Measurements from ENCODE around the gene MPHOSPH9. TPM values are rescaled to one million over a fixed set of nuclear protein-coding genes. Genes with fewer than 3 reads are reported as not detected.

The MPHOSPH9 gene
- total and polyA plus RNA-seq, 2 donors (not counting 3 experiments of a cell fraction or from before 2014, with no cell fraction given) = 7.8 to 42.4 TPM

GRCh38 chr12:123187637-123188036 is 45.3 kb downstream of the MPHOSPH9 start:
- H3K27ac ChIP-seq (ENCODE audit: insufficient read depth, low read depth, low read length) = no peak overlapping the region
- H3K9me1 ChIP-seq (replicated peaks; ENCODE audit: control insufficient read depth, extremely low read depth, insufficient read depth, low read length) = no peaks in the 10 kb centered on the region
- intact Hi-C loops (cut with micrococcal nuclease) (no loop called here), dilution Hi-C loops (cut with MboI; ENCODE audit: extremely low pct_ligation_motif_present, low sequenced_read_pairs) (no loop called here)
- H3K9ac ChIP-seq (replicated peaks; ENCODE audit: extremely low read depth, insufficient read depth, low read length) = no peak overlapping the region
- H4K20me1 ChIP-seq (replicated peaks; ENCODE audit: control insufficient read depth, extremely low read depth, insufficient read depth, low read length) = no peaks in the 10 kb centered on the region
- TF ChIP-seq POLR2A (IDR thresholded peaks at IDR 0.05; ENCODE audit: low read depth, low read length) (no peak), EZH2 (IDR thresholded peaks at IDR 0.05; ENCODE audit: borderline replicate concordance, low read depth, low read length, severe bottlenecking) (no peak), GATA2 (IDR thresholded peaks at IDR 0.05; ENCODE audit: insufficient read depth, insufficient read length, low read depth, low read length) (no peak), JUN (IDR thresholded peaks at IDR 0.05; ENCODE audit: borderline replicate concordance, insufficient read depth, insufficient read length, low read depth) (no peak), FOS (IDR thresholded peaks at IDR 0.05; ENCODE audit: borderline replicate concordance, insufficient read depth, low read length) (no peak), MYC (IDR thresholded peaks at IDR 0.05; ENCODE audit: low read depth, low read length) (no peak)
- no peak overlapping the region for H3K4me3 ChIP-seq (replicated peaks in 1 of 3; ENCODE audit: insufficient read depth in 1 of 3, low read depth in 1 of 3, low read length in 3 of 3)
- ChIA-PET CTCF (interaction anchor here (1.2 kb wide), 1 partner anchor 147 kb away, joined by 3 read pairs; no protein-coding TSS in a partner anchor), POLR2A (no interaction called here)
- DNase-seq (ENCODE audit: low read depth, low spot score) = no peak
- no peaks in the 10 kb centered on the region for H3K79me2 ChIP-seq (ENCODE audit: control insufficient read depth, insufficient read depth, low read length)
- no peaks in the 10 kb centered on the region for H3K27me3 ChIP-seq (ENCODE audit: control insufficient read depth in 2 of 2, insufficient read depth in 2 of 2, low read length in 2 of 2)
- no peaks in the 10 kb centered on the region for H3K4me1 ChIP-seq (ENCODE audit: control insufficient read depth, extremely low read depth, insufficient read depth, low read length)
- H3K9me3 ChIP-seq (replicated peaks; ENCODE audit: control insufficient read depth, insufficient read depth, low read length) = no peaks in the 10 kb centered on the region
- no peak overlapping the region for H3K4me2 ChIP-seq (ENCODE audit: insufficient read depth, low read length)
- no TSS peak for BruUV-seq (replicated peaks)
- no peak overlapping the region for H2AFZ ChIP-seq (ENCODE audit: low read depth, low read length)
- H3K36me3 ChIP-seq (ENCODE audit: control insufficient read depth in 2 of 2, extremely low read depth in 1 of 2, insufficient read depth in 2 of 2, low read length in 2 of 2) = peaks cover 0 to 3% of the 10 kb centered on the region in 2 experiments
- no peak for FAIRE-seq

- Histone ChIP-seq H3K36me3 (ENCODE audit: control insufficient read depth in 2 of 2, extremely low read depth in 1 of 2, insufficient read depth in 2 of 2, low read length in 2 of 2) (peaks cover 0 to 2% of the 10 kb centered on the region in 2 experiments), H2AFZ (ENCODE audit: low read depth, low read length) (no peak overlapping the region), H3K79me2 (ENCODE audit: control insufficient read depth, insufficient read depth, low read length) (no peaks in the 10 kb centered on the region), H4K20me1 (replicated peaks; ENCODE audit: control insufficient read depth, extremely low read depth, insufficient read depth, low read length) (no peaks in the 10 kb centered on the region), H3K27me3 (ENCODE audit: control insufficient read depth in 2 of 2, insufficient read depth in 2 of 2, low read length in 2 of 2) (no peaks in the 10 kb centered on the region), H3K9ac (replicated peaks; ENCODE audit: extremely low read depth, insufficient read depth, low read length) (no peak overlapping the region), H3K9me3 (replicated peaks; ENCODE audit: control insufficient read depth, insufficient read depth, low read length) (no peaks in the 10 kb centered on the region), H3K4me2 (ENCODE audit: insufficient read depth, low read length) (no peak overlapping the region), H3K4me3 (replicated peaks in 1 of 3; ENCODE audit: insufficient read depth in 1 of 3, low read depth in 1 of 3, low read length in 3 of 3) (no peak overlapping the region), H3K4me1 (ENCODE audit: control insufficient read depth, extremely low read depth, insufficient read depth, low read length) (no peaks in the 10 kb centered on the region), H3K27ac (ENCODE audit: insufficient read depth, low read depth, low read length) (no peak overlapping the region), H3K9me1 (replicated peaks; ENCODE audit: control insufficient read depth, extremely low read depth, insufficient read depth, low read length) (no peaks in the 10 kb centered on the region)
- no TSS peak for BruUV-seq (replicated peaks)
- CTCF ChIA-PET = interaction anchor here (0.9 kb wide), 1 partner anchor 15 kb away, joined by 3 read pairs; no protein-coding TSS in a partner anchor
- dilution Hi-C loops (cut with MboI; ENCODE audit: extremely low pct_ligation_motif_present, low sequenced_read_pairs) (no loop called here), intact Hi-C loops (cut with micrococcal nuclease) (no loop called here)
- POLR2A ChIA-PET = interaction anchor here (0.6 kb wide), 1 partner anchor 13 kb away, joined by 3 read pairs; no protein-coding TSS in a partner anchor
- FAIRE-seq (no peak), DNase-seq (ENCODE audit: low read depth, low spot score) (no peak)
- TF ChIP-seq MAX (IDR thresholded peaks at IDR 0.05; ENCODE audit: insufficient read depth, insufficient read length) (no peak), JUN (IDR thresholded peaks at IDR 0.05; ENCODE audit: borderline replicate concordance, insufficient read depth, insufficient read length, low read depth) (no peak), CTCF (IDR thresholded peaks at IDR 0.05; ENCODE audit: extremely low read depth in 1 of 2, insufficient read depth in 1 of 2, low read depth in 1 of 2, low read length in 2 of 2) (no peak), EZH2 (IDR thresholded peaks at IDR 0.05; ENCODE audit: borderline replicate concordance, low read depth, low read length, severe bottlenecking) (no peak), MYC (IDR thresholded peaks at IDR 0.05; ENCODE audit: low read depth, low read length) (no peak), FOS (IDR thresholded peaks at IDR 0.05; ENCODE audit: borderline replicate concordance, insufficient read depth, low read length) (no peak), POLR2AphosphoS5 (IDR thresholded peaks at IDR 0.05; ENCODE audit: insufficient read depth, low read depth, low read length) (no peak), POLR2A (IDR thresholded peaks at IDR 0.05; ENCODE audit: low read depth, low read length) (no peak), GATA2 (IDR thresholded peaks at IDR 0.05; ENCODE audit: insufficient read depth, insufficient read length, low read depth, low read length) (no peak)
Observed at GRCh38 chr12:123180171-123180570, 52.8 kb downstream of the MPHOSPH9 start.
